DND-41 (cell line): ENCODE data around the gene LCNL1.

ENCODE experiments used
- ATAC-seq: fragments of 200-7000 bp; cut with Tn5 transposase; 3 replicates; pipeline ENCODE4 v1.9.1; 2021; ENCODE audit warnings: low read depth; ENCODE audit not compliant: insufficient read depth
- DNase-seq: peaks from one replicate; pipeline ENCODE4 v3.0.0-alpha.2; 2020
- H2AFZ ChIP-seq: 2 replicates; pipeline ENCODE4 v1.6.0; 2012; ENCODE audit warnings: low read depth, low read length
- H3K27ac ChIP-seq: 2 replicates; pipeline ENCODE4 v1.5.1; 2012; ENCODE audit warnings: low read length, inconsistent platforms
- H3K27me3 ChIP-seq: fragments of 200-600 bp; sonication (generic); 2 replicates; pipeline ENCODE4 v1.6.0; 2012; ENCODE audit warnings: low read length, mild to moderate bottlenecking, inconsistent platforms; ENCODE audit not compliant: insufficient read depth, poor library complexity
- H3K36me3 ChIP-seq: 2 replicates; pipeline ENCODE4 v1.5.1; 2012; ENCODE audit warnings: low read length, inconsistent platforms; ENCODE audit not compliant: insufficient read depth
- H3K4me1 ChIP-seq: 2 replicates; pipeline ENCODE4 v1.5.1; 2012; ENCODE audit warnings: mild to moderate bottlenecking, low read length; ENCODE audit not compliant: insufficient read depth
- H3K4me2 ChIP-seq: 2 replicates; pipeline ENCODE4 v1.6.0; 2012; ENCODE audit warnings: mild to moderate bottlenecking, moderate library complexity, low read length, inconsistent platforms; ENCODE audit not compliant: insufficient read depth
- H3K4me3 ChIP-seq, 2 experiments: fragments of 200-600 bp in 1 of 2; shearing (Covaris generic) in 1 of 2; 2 replicates each; pipeline ENCODE4 v1.5.1; 2012 to 2016; ENCODE audit warnings: inconsistent platforms in 2 of 2, low read length in 2 of 2, mild to moderate bottlenecking in 2 of 2, low read depth in 1 of 2, moderate library complexity in 1 of 2
- H3K79me2 ChIP-seq: 2 replicates; pipeline ENCODE4 v1.6.0; 2012; ENCODE audit warnings: low read length, inconsistent platforms; ENCODE audit not compliant: insufficient read depth
- H3K9ac ChIP-seq: 2 replicates; pipeline ENCODE4 v1.6.0; 2012; ENCODE audit warnings: low read depth, mild to moderate bottlenecking, inconsistent platforms, low read length, moderate library complexity
- H3K9me3 ChIP-seq: 2 replicates; pipeline ENCODE4 v1.5.1; 2012; ENCODE audit warnings: low read length, moderate library complexity, mild to moderate bottlenecking, inconsistent platforms; ENCODE audit not compliant: insufficient read depth, severe bottlenecking
- H4K20me1 ChIP-seq: 2 replicates; pipeline ENCODE4 v1.6.0; 2012; ENCODE audit warnings: low read length; ENCODE audit not compliant: insufficient read depth
- CTCF ChIP-seq: IDR thresholded peaks from 2 replicates; pipeline ENCODE4 v1.5.1; 2012; ENCODE audit warnings: borderline replicate concordance, low read length, moderate library complexity, mild to moderate bottlenecking; ENCODE audit not compliant: poor library complexity, severe bottlenecking; ENCODE audit errors: extremely low read depth
- EZH2 ChIP-seq: IDR thresholded peaks from 3 replicates; pipeline ENCODE4 v1.6.1; 2012; ENCODE audit warnings: borderline replicate concordance, low read depth, mild to moderate bottlenecking, moderate library complexity, low read length, inconsistent platforms; ENCODE audit not compliant: severe bottlenecking

The LCNL1 gene

GRCh38 chr9:136994888-136995230 lies 12.1 kb downstream of the LCNL1 start:
- Histone ChIP-seq H3K36me3 (peaks cover 12% of the 10 kb centered on the region), H3K27me3 (peaks cover 2% of the 10 kb centered on the region), H4K20me1 (peaks cover 26% of the 10 kb centered on the region), H3K4me2 (no peak overlapping the region), H3K79me2 (peaks cover 16% of the 10 kb centered on the region), H3K27ac (no peak overlapping the region), H3K4me1 (peaks cover 16% of the 10 kb centered on the region), H2AFZ (no peak overlapping the region), H3K9me3 (no peaks in the 10 kb centered on the region), H3K4me3 (no peak overlapping the region), H3K9ac (no peak overlapping the region)
- no peak for ATAC-seq
- DNase-seq, result no peak
- TF ChIP-seq CTCF, result no peak
- no peak for TF ChIP-seq EZH2

GRCh38 chr9:136995362-136995761 lies 12.6 kb downstream of the LCNL1 start:
- TF ChIP-seq EZH2 (no peak), CTCF (no peak)
- ATAC-seq, result no peak

GRCh38 chr9:136995772-136996311 lies 13.0 kb downstream of the LCNL1 start:
- H3K27ac ChIP-seq, result no peak overlapping the region
- H3K36me3 ChIP-seq, result peaks cover 12% of the 10 kb centered on the region
- no peaks in the 10 kb centered on the region for H3K9me3 ChIP-seq
- H2AFZ ChIP-seq, result no peak overlapping the region
- H3K4me2 ChIP-seq, result no peak overlapping the region
- DNase-seq (no peak), ATAC-seq (no peak)
- TF ChIP-seq CTCF, result no peak
- TF ChIP-seq EZH2, result no peak
- peaks cover 2% of the 10 kb centered on the region for H3K27me3 ChIP-seq
- no peak overlapping the region for H3K9ac ChIP-seq
- H3K4me1 ChIP-seq, result peaks cover 16% of the 10 kb centered on the region
- no peak overlapping the region for H3K4me3 ChIP-seq
- H3K79me2 ChIP-seq, result peaks cover 16% of the 10 kb centered on the region
- H4K20me1 ChIP-seq, result peaks cover 26% of the 10 kb centered on the region

More at GRCh38 chr9:136995362-136995761, 12.6 kb downstream of the LCNL1 start:
- H3K79me2 ChIP-seq, result peaks cover 16% of the 10 kb centered on the region
- no peak overlapping the region for H3K4me2 ChIP-seq
- no peak overlapping the region for H3K4me3 ChIP-seq
- H3K4me1 ChIP-seq, result peaks cover 16% of the 10 kb centered on the region
- no peak overlapping the region for H2AFZ ChIP-seq
- no peaks in the 10 kb centered on the region for H3K9me3 ChIP-seq
- peaks cover 26% of the 10 kb centered on the region for H4K20me1 ChIP-seq
- peaks cover 2% of the 10 kb centered on the region for H3K27me3 ChIP-seq
- H3K36me3 ChIP-seq, result peaks cover 12% of the 10 kb centered on the region
- H3K9ac ChIP-seq, result no peak overlapping the region
- no peak overlapping the region for H3K27ac ChIP-seq
- no peak for DNase-seq
